ENCODE results near the gene C4orf51. TPM values are rescaled to one million over a fixed set of nuclear protein-coding genes. Genes with fewer than 3 reads are reported as not detected.

C4orf51 gene
- not detected in 2 replicates for total RNA-seq (2012; rRNA removed)
- not detected in 2 replicates for polyA plus RNA-seq (2012; rRNA removed)
- not detected in 2 replicates for polyA plus RNA-seq (2012; cell fraction: cytosol; rRNA removed)
- not detected in 2 replicates for polyA plus RNA-seq (2012; cell fraction: nucleus; rRNA removed; ENCODE audit: low replicate concordance)
- Bru-seq, nascent RNA, result not detected
- percentile 7 among the genes with signal in this experiment for BruChase-seq, experiment 1, labeled RNA remaining after a 6-hour chase
- percentile 4 among the genes with signal in this experiment for BruChase-seq, experiment 2, labeled RNA remaining after a 2-hour chase
- long read RNA-seq, result 0 reads

- Histone ChIP-seq H3K27me3 (ENCODE audit: control insufficient read depth, insufficient read depth, low read length) (no peaks in the 10 kb centered on the region), H3K4me2 (ENCODE audit: low read depth, low read length) (peak within 1 kb of the TSS; percentile 71), H3K23ac (ENCODE audit: low read depth, low read length) (peak within 1 kb of the TSS; percentile 40; the same call in 1 of the 2 replicates), H3K27ac (ENCODE audit: insufficient read depth, low read length) (peak within 1 kb of the TSS; percentile 32; the same call in 1 of the 2 replicates), H3K4ac (ENCODE audit: low read depth, low read length) (no peak within 1 kb of the TSS), H4K20me1 (ENCODE audit: insufficient read depth, low read length) (no peaks in the 10 kb centered on the region), H2AFZ (replicated peaks; ENCODE audit: low read length, poor library complexity) (no peak within 1 kb of the TSS), H3K14ac (replicated peaks; ENCODE audit: low read depth, low read length) (0 out of 2 replicates have a peak within 1 kb of the TSS, but pooled peaks have one; percentile 52), H2BK120ac (ENCODE audit: low read depth, low read length) (no peak within 1 kb of the TSS), H4K5ac (ENCODE audit: low read depth, low read length) (no peak within 1 kb of the TSS), H3K4me1 (ENCODE audit: control insufficient read depth, insufficient read depth, low read length) (peaks cover 2% of the 10 kb centered on the region; the same call in 1 of the 2 replicates), H3K56ac (ENCODE audit: extremely low read depth, insufficient read depth, low read length) (peak within 1 kb of the TSS; percentile 27; the same call in 1 of the 2 replicates), H2BK20ac (ENCODE audit: low read depth, low read length) (peak within 1 kb of the TSS; percentile 55; the same call in 1 of the 2 replicates), H4K8ac (ENCODE audit: low read depth in 2 of 2, low read length in 2 of 2) (peak within 1 kb of the TSS in 1 of 2 experiments; percentile 4; a peak in 1 of 4 replicates), H2BK15ac (ENCODE audit: low read depth, low read length) (peak within 1 kb of the TSS; percentile 65; the same call in 1 of the 3 replicates), H3K9me3 (ENCODE audit: control insufficient read depth, insufficient read depth, low read length) (no peaks in the 10 kb centered on the region), H2AK9ac (replicated peaks; ENCODE audit: low read depth, low read length, poor library complexity) (no peak within 1 kb of the TSS), H2BK5ac (ENCODE audit: low read depth, low read length, poor library complexity, severe bottlenecking) (peak within 1 kb of the TSS; percentile 66), H3K9me1 (ENCODE audit: insufficient read depth, low read length) (no peaks in the 10 kb centered on the region; the same call in 1 of the 2 replicates), H3K9ac (ENCODE audit: low read depth, low read length) (no peak within 1 kb of the TSS), H4K91ac (ENCODE audit: insufficient read depth, low read depth, low read length) (no peak within 1 kb of the TSS), H3K79me1 (ENCODE audit: low read depth in 1 of 2, low read length in 2 of 2) (no peaks in the 10 kb centered on the region), H3K18ac (ENCODE audit: low read depth, low read length) (peak within 1 kb of the TSS; percentile 19; the same call in 1 of the 2 replicates), H2AK5ac (ENCODE audit: low read depth, low read length) (no peak within 1 kb of the TSS; the same call in 1 of the 2 replicates), H3K4me3 (ENCODE audit: insufficient read depth, low read depth, low read length) (no peak within 1 kb of the TSS), H3K36me3 (ENCODE audit: control insufficient read depth, insufficient read depth, low read length) (no peaks in the 10 kb centered on the region)
- in situ Hi-C loops (cut with MboI; ENCODE audit: low sequenced_read_pairs), result no loop called here
- DNase-seq (peak; percentile 75), ATAC-seq (ENCODE audit: low read depth) (peak; percentile 61)
- WGBS, 2 experiments (ENCODE audit: extremely low coverage in 2 of 2, insufficient read length in 1 of 2), result no CpG with 5 or more reads among the region's 6 CpGs
- dilution Hi-C loops (cut with HindIII; ENCODE audit: low sequenced_read_pairs, unreplicated experiment), result no loop called here
- ChIA-PET CTCF (no interaction called here), POLR2A (ENCODE audit: unreplicated experiment) (no interaction called here)
- no TSS peak for BruUV-seq (replicated peaks)
- intact Hi-C loops (cut with micrococcal nuclease), result loop anchor here (2.0 to 5.0 kb wide), 2 partner anchors 55 to 257 kb away; partner anchors contain the start of gene ZNF827
- no peak for TF ChIP-seq NFE2L2 (IDR thresholded peaks at IDR 0.05; ENCODE audit: low read depth, low read length)
- peak; percentile 17; the same call in 1 of the 2 replicates for TF ChIP-seq FOS (IDR thresholded peaks at IDR 0.05; ENCODE audit: low read depth, low read length)
- no peak for TF ChIP-seq MAZ (IDR thresholded peaks at IDR 0.05; ENCODE audit: borderline replicate concordance, low read depth, low read length)
- no peak for TF ChIP-seq POLR2A (IDR thresholded peaks at IDR 0.05; ENCODE audit: low read depth, low read length)
- no peak for TF ChIP-seq BHLHE40 (IDR thresholded peaks at IDR 0.05; ENCODE audit: low read depth, low read length)
Measured at GRCh38 chr4:145679991-145680455, at the start of gene C4orf51. C4orf51 (plus strand) TSS chr4:145680146; CDS start chr4:145680204, 58 bp downstream.
